GM19025 (cell line): ENCODE data around the gene OR6C75.
"Not testable (repeated sequence)": the region's sequence is repeated elsewhere in the genome, so short reads cannot be mapped to it uniquely, and the experiment has no call there.

Experiments
- ATAC-seq: cut with Tn5 transposase; IDR thresholded peaks from one replicate; pipeline ENCODE4 v1.9.1; 2021; ENCODE audit warnings: mild to moderate bottlenecking, low read depth, moderate library complexity; ENCODE audit not compliant: unreplicated experiment

Gene OR6C75

GRCh38 chr12:55362675-55363074 is at the start of gene OR6C75:
Gene OR6C75, plus strand, starts transcription at chr12:55362975. Its CDS starts 2,136 bp downstream, at chr12:55365111.
- no peak for ATAC-seq

- no peak for ATAC-seq
Observed at GRCh38 chr12:55314043-55314442, 48.7 kb upstream of the OR6C75 start, which contains the start of gene OR6C1. Gene OR6C1, plus strand, starts transcription at chr12:55314343. Its CDS starts 6,257 bp downstream, at chr12:55320600.

- no peak for ATAC-seq
Observed at GRCh38 chr12:55320201-55320600, 42.6 kb upstream of the OR6C75 start.

GRCh38 chr12:55325801-55326200 is 37.0 kb upstream of the OR6C75 start:
- ATAC-seq = not testable (repeated sequence)

- ATAC-seq = no peak
Observed at GRCh38 chr12:55330446-55330845, 32.3 kb upstream of the OR6C75 start, which contains the start of gene OR6C3. Gene OR6C3, plus strand, starts transcription at chr12:55330746. Its CDS starts 955 bp downstream, at chr12:55331701.

- ATAC-seq = no peak
Observed at GRCh38 chr12:55336002-55336401, 26.8 kb upstream of the OR6C75 start.

- ATAC-seq = not testable (repeated sequence)
Observed at GRCh38 chr12:55355338-55355737, 7.4 kb upstream of the OR6C75 start.

GRCh38 chr12:55365086-55365485 is 2.3 kb downstream of the OR6C75 start:
- no peak for ATAC-seq

- ATAC-seq = no peak
Observed at GRCh38 chr12:55372521-55372920, 9.7 kb downstream of the OR6C75 start.

GRCh38 chr12:55385891-55386290 is 23.1 kb downstream of the OR6C75 start:
- ATAC-seq = no peak

GRCh38 chr12:55392032-55392795 is 29.4 kb downstream of the OR6C75 start:
- ATAC-seq = no peak

- ATAC-seq = no peak
Observed at GRCh38 chr12:55396326-55396725, 33.6 kb downstream of the OR6C75 start.

GRCh38 chr12:55400229-55400628 is 37.5 kb downstream of the OR6C75 start, which contains the start of gene OR6C65:
Gene OR6C65, plus strand, starts transcription at chr12:55400529. Its CDS starts 0 bp downstream, at chr12:55400529.
- no peak for ATAC-seq

- ATAC-seq = no peak
Observed at GRCh38 chr12:55407866-55408265, 45.1 kb downstream of the OR6C75 start.

GRCh38 chr12:55409133-55409532 is 46.4 kb downstream of the OR6C75 start:
- ATAC-seq = not testable (repeated sequence)

- not testable (repeated sequence) for ATAC-seq
Observed at GRCh38 chr12:55412138-55412537, 49.4 kb downstream of the OR6C75 start.

GRCh38 chr12:55413498-55414388 is 51.0 kb downstream of the OR6C75 start:
- not testable (repeated sequence) for ATAC-seq

GRCh38 chr12:55414396-55414823 is 51.6 kb downstream of the OR6C75 start:
- ATAC-seq = not testable (repeated sequence)

GRCh38 chr12:55414889-55415288 is 52.1 kb downstream of the OR6C75 start:
- not testable (repeated sequence) for ATAC-seq

- ATAC-seq = no peak
Observed at GRCh38 chr12:55416961-55417360, 54.2 kb downstream of the OR6C75 start.
